B cell (primary cell): ENCODE results near the gene LIN37. TPM values are rescaled to one million over a fixed set of nuclear protein-coding genes. Genes with fewer than 3 reads are reported as not detected.

Experiments used
- ATAC-seq: fragments of 200-7000 bp; cut with Tn5 transposase; one replicate; pipeline ENCODE4 v1.10.0; 2021; ENCODE audit warnings: low read depth, mild to moderate bottlenecking, moderate number of reproducible peaks, moderate library complexity
- CTCF ChIA-PET: fragments of 350-600 bp; sonication (Branson Sonifier 250); formaldehyde crosslinking; loops from one replicate; lab custom pipeline; 2021; ENCODE audit warnings: antibody characterized with exemption, inconsistent platforms; lab: Charles Lee
- POLR2A ChIA-PET: fragments of 350-600 bp; sonication (Branson Sonifier 250); formaldehyde crosslinking; loops from one replicate; lab custom pipeline; 2021; ENCODE audit warnings: antibody characterized with exemption; lab: Charles Lee
- DNase-seq: peaks from one replicate; pipeline ENCODE4 v3.0.0; 2013
- H2AFZ ChIP-seq: 2 replicates; pipeline ENCODE4 v1.6.1; 2012; ENCODE audit warnings: mild to moderate bottlenecking, low read depth, low read length; ENCODE audit not compliant: insufficient read depth, poor library complexity, severe bottlenecking
- H3K27ac ChIP-seq, 2 donors: 1 replicate in 1 of 2; 2 replicates in 1 of 2; pipeline ENCODE4 v1.5.1; 2012 to 2013; ENCODE audit warnings: low read length in 2 of 2, mild to moderate bottlenecking in 2 of 2, moderate library complexity in 1 of 2
- H3K27me3 ChIP-seq, 4 experiments: fragments of 200-600 bp in 1 of 4; sonication (generic) in 1 of 4; replicated peaks in 1 of 4; 1 replicate in 2 of 4; 2 replicates in 2 of 4; pipeline versions ENCODE4 v1.6.1 to v1.7.0; 2013 to 2016; ENCODE audit warnings: low read length in 3 of 4, mild to moderate bottlenecking in 2 of 4, mixed read lengths in 1 of 4, moderate library complexity in 1 of 4; ENCODE audit not compliant: insufficient read depth in 4 of 4, control insufficient read depth in 3 of 4; ENCODE audit errors: control extremely low read depth in 1 of 4
- H3K36me3 ChIP-seq, 2 experiments: replicated peaks in 1 of 2; 1 replicate in 1 of 2; 2 replicates in 1 of 2; pipeline versions ENCODE4 v1.6.1 to v1.7.1; 2013; ENCODE audit warnings: low read length in 1 of 2; ENCODE audit not compliant: insufficient read depth in 2 of 2, control insufficient read depth in 1 of 2; ENCODE audit errors: control extremely low read depth in 1 of 2, extremely low read depth in 1 of 2
- H3K4me1 ChIP-seq, 2 donors: fragments of 200-600 bp in 1 of 2; sonication (generic) in 1 of 2; 1 replicate in 1 of 2; 2 replicates in 1 of 2; pipeline versions ENCODE4 v1.5.1 to v1.6.1; 2013 to 2017; ENCODE audit warnings: low read length in 2 of 2; ENCODE audit not compliant: control insufficient read depth in 2 of 2, insufficient read depth in 2 of 2
- H3K4me2 ChIP-seq: replicated peaks from 2 replicates; pipeline ENCODE3; 2012; ENCODE audit warnings: mild to moderate bottlenecking, low read depth, low read length; ENCODE audit not compliant: poor library complexity, severe bottlenecking
- H3K4me3 ChIP-seq, 5 experiments: fragments of 200-600 bp in 1 of 5; sonication (generic) in 1 of 5; 1 replicate in 3 of 5; 2 replicates in 2 of 5; pipeline versions ENCODE4 v1.5.1 to v1.7.0; 2011 to 2016; ENCODE audit warnings: low read length in 4 of 5, mild to moderate bottlenecking in 4 of 5, low read depth in 2 of 5, control low read depth in 1 of 5, moderate library complexity in 1 of 5; ENCODE audit not compliant: insufficient read depth in 1 of 5; ENCODE audit errors: control extremely low read depth in 1 of 5, extremely low read depth in 1 of 5
- H3K79me2 ChIP-seq: fragments of 200-600 bp; sonication (generic); one replicate; pipeline ENCODE4 v1.6.0; 2016; ENCODE audit warnings: low read length; ENCODE audit not compliant: control insufficient read depth, insufficient read depth
- H3K9ac ChIP-seq: fragments of 200-600 bp; sonication (generic); 2 replicates; pipeline ENCODE4 v1.6.1; 2017; ENCODE audit warnings: mild to moderate bottlenecking, low read length, moderate library complexity
- H3K9me3 ChIP-seq, 3 donors: one replicate each; pipeline versions ENCODE4 v1.6.1 to v1.7.1; 2013; ENCODE audit warnings: low read length in 2 of 3; ENCODE audit not compliant: control insufficient read depth in 2 of 3, insufficient read depth in 1 of 3; ENCODE audit errors: control extremely low read depth in 1 of 3
- H4K20me1 ChIP-seq: 2 replicates; pipeline ENCODE4 v1.6.0; 2012; ENCODE audit warnings: mild to moderate bottlenecking, low read length; ENCODE audit not compliant: insufficient read depth, control insufficient read depth, poor library complexity, severe bottlenecking
- H3K27ac Mint-ChIP-seq: one replicate; pipeline ENCODE4 v1.8.0; 2021; ENCODE audit warnings: mixed read lengths
- H3K27me3 Mint-ChIP-seq: one replicate; pipeline ENCODE4 v1.8.0; 2021; ENCODE audit warnings: mixed read lengths
- H3K4me1 Mint-ChIP-seq: one replicate; pipeline ENCODE4 v1.8.0; 2021; ENCODE audit warnings: mixed read lengths
- H3K4me3 Mint-ChIP-seq: one replicate; pipeline ENCODE4 v1.8.0; 2021; ENCODE audit warnings: mixed read lengths
- H3K9me3 Mint-ChIP-seq: one replicate; pipeline ENCODE4 v1.8.0; 2022; ENCODE audit warnings: mixed read lengths; ENCODE audit not compliant: insufficient read depth
- CTCF ChIP-seq: fragments of 200-600 bp; IDR thresholded peaks from one replicate; pipeline ENCODE4 v1.8.0; 2022; ENCODE audit warnings: antibody characterized with exemption, mild to moderate bottlenecking
- EZH2 ChIP-seq: IDR thresholded peaks from 2 replicates; pipeline ENCODE4 v1.6.1; 2012; ENCODE audit warnings: borderline replicate concordance, low read depth, mild to moderate bottlenecking, moderate library complexity, low read length; ENCODE audit not compliant: insufficient read depth, poor library complexity, severe bottlenecking
- WGBS: methylation state at CpG from one replicate; pipeline ENCODE4 v1.1.5; 2013; ENCODE audit warnings: missing lambda C conversion rate; ENCODE audit not compliant: insufficient coverage; 5-methylcytosine and 5-hydroxymethylcytosine counted together
- intact Hi-C: fragments of 100-400 bp; cut with micrococcal nuclease; formaldehyde crosslinking; loops from one replicate; pipeline ENCODE4 v1.10.0; 2022
- polyA plus RNA-seq: library from polyadenylated mRNA; depleted of rRNA; stranded (reverse); fragments of >200 nt; gene quantifications from 2 replicates; pipeline ENCODE4 v1.2.3, GENCODE V29; 2012
- total RNA-seq, 2 donors: library from RNA; stranded (reverse); fragments of 120-200 nt in 1 of 2; gene quantifications; 1 replicate in 1 of 2; 2 replicates in 1 of 2; pipeline versions ENCODE4 v1.2.3 to v1.2.4, GENCODE V29; 2013 to 2022

The LIN37 gene
- total and polyA plus RNA-seq, 2 donors (not counting 1 experiment from before 2014, with no cell fraction given): 22.3 to 64.1 TPM

GRCh38 chr19:35789978-35790944 lies 41.9 kb downstream of the LIN37 start:
- Mint-ChIP-seq H3K27me3 (peaks cover 7% of the 10 kb centered on the region), H3K4me1 (no peaks in the 10 kb centered on the region), H3K4me3 (no peak overlapping the region), H3K27ac (no peak overlapping the region), H3K9me3 (no peaks in the 10 kb centered on the region)
- Histone ChIP-seq H3K4me3 (no peak overlapping the region), H3K27ac (no peak overlapping the region), H3K4me1 (no peaks in the 10 kb centered on the region), H3K36me3 (no peaks in the 10 kb centered on the region), H3K79me2 (no peaks in the 10 kb centered on the region), H4K20me1 (no peaks in the 10 kb centered on the region), H3K9ac (no peak overlapping the region), H3K9me3 (no peaks in the 10 kb centered on the region), H3K4me2 (no peak overlapping the region), H2AFZ (no peak overlapping the region), H3K27me3 (no peaks in the 10 kb centered on the region)
- ChIA-PET CTCF (no interaction called here), POLR2A (interaction anchor here (0.5 kb wide), 1 partner anchor 375 kb away, joined by 3 read pairs; no protein-coding TSS in a partner anchor)
- ATAC-seq: no peak
- WGBS: 87% methylated on average over 17 of the region's 19 CpGs
- intact Hi-C loops: no loop called here
- DNase-seq: no peak
- TF ChIP-seq EZH2 (no peak), CTCF (no peak)
